HepG2 (cell line): ENCODE results near the gene GGCT. TPM values are rescaled to one million over a fixed set of nuclear protein-coding genes. Genes with fewer than 3 reads are reported as not detected.

Experiments
- DNMT1 ChIP-seq: sonication (generic); formaldehyde crosslinking; IDR thresholded peaks from 2 replicates; pipeline ENCODE4 v1.5.1; 2020; ENCODE audit warnings: mild to moderate bottlenecking, missing genetic modification reagents
- ERF ChIP-seq: IDR thresholded peaks from 2 replicates; pipeline ENCODE4 v1.6.1; 2018; ENCODE audit warnings: missing biosample characterization, missing genetic modification reagents
- GATA4 ChIP-seq: sonication (generic); IDR thresholded peaks from 2 replicates; pipeline ENCODE4 v1.6.1; 2016; ENCODE audit warnings: antibody characterized with exemption, low read depth, borderline replicate concordance
- GATAD1 ChIP-seq: IDR thresholded peaks from 2 replicates; pipeline ENCODE4 v1.6.1; 2016; ENCODE audit warnings: missing genetic modification reagents, missing compliant biosample characterization
- GPBP1L1 ChIP-seq: sonication (generic); formaldehyde crosslinking; IDR thresholded peaks from 2 replicates; pipeline ENCODE4 v1.5.0; 2020; ENCODE audit warnings: mild to moderate bottlenecking, missing genetic modification reagents
- HOXA5 ChIP-seq: sonication (generic); formaldehyde crosslinking; IDR thresholded peaks from 2 replicates; pipeline ENCODE4 v1.4.0; 2020; ENCODE audit warnings: missing genetic modification reagents
- HOXA9 ChIP-seq: sonication (generic); formaldehyde crosslinking; IDR thresholded peaks from 2 replicates; pipeline ENCODE4 v1.8.1; 2022; ENCODE audit warnings: missing genetic modification reagents, mild to moderate bottlenecking, moderate library complexity, borderline replicate concordance
- MTA1 ChIP-seq: sonication (generic); formaldehyde crosslinking; IDR thresholded peaks from 2 replicates; pipeline ENCODE4 v1.4.0; 2020; ENCODE audit warnings: missing genetic modification reagents, mild to moderate bottlenecking, borderline replicate concordance
- MZF1 ChIP-seq: sonication (generic); formaldehyde crosslinking; IDR thresholded peaks from 2 replicates; pipeline ENCODE4 v1.8.1; 2023; ENCODE audit warnings: mild to moderate bottlenecking, missing genetic modification reagents, borderline replicate concordance
- PHF5A ChIP-seq: IDR thresholded peaks from one replicate; pipeline ENCODE4 v1.6.1; 2018; ENCODE audit warnings: low read depth, missing genetic modification reagents; ENCODE audit not compliant: unreplicated experiment
- PITX1 ChIP-seq: sonication (generic); formaldehyde crosslinking; IDR thresholded peaks from 2 replicates; pipeline ENCODE4 v1.5.1; 2020; ENCODE audit warnings: mild to moderate bottlenecking, missing genetic modification reagents
- RARA ChIP-seq: IDR thresholded peaks from 2 replicates; pipeline ENCODE4 v1.6.1; 2016; ENCODE audit warnings: missing genetic modification reagents, missing compliant biosample characterization
- SATB2 ChIP-seq: sonication (generic); formaldehyde crosslinking; IDR thresholded peaks from 2 replicates; pipeline ENCODE4 v1.5.0; 2020; ENCODE audit warnings: missing genetic modification reagents
- SKIL ChIP-seq: sonication (generic); formaldehyde crosslinking; IDR thresholded peaks from 2 replicates; pipeline ENCODE4 v1.8.0; 2022; ENCODE audit warnings: missing genetic modification reagents, mild to moderate bottlenecking, moderate library complexity, borderline replicate concordance
- SMC3 ChIP-seq: IDR thresholded peaks from 2 replicates; pipeline ENCODE4 v1.6.1; 2011; ENCODE audit warnings: low read length, improper control_type of control experiment
- TFDP2 ChIP-seq: sonication (generic); formaldehyde crosslinking; IDR thresholded peaks from 2 replicates; pipeline ENCODE4 v1.4.0; 2020; ENCODE audit warnings: missing genetic modification reagents
- THYN1 ChIP-seq: sonication (generic); formaldehyde crosslinking; IDR thresholded peaks from 2 replicates; pipeline ENCODE4 v1.8.1; 2023; ENCODE audit warnings: low read depth, mild to moderate bottlenecking, moderate library complexity, missing genetic modification reagents, borderline replicate concordance
- ZBTB46 ChIP-seq: sonication (generic); formaldehyde crosslinking; IDR thresholded peaks from 2 replicates; pipeline ENCODE4 v1.4.0; 2020; ENCODE audit warnings: mild to moderate bottlenecking, missing genetic modification reagents, borderline replicate concordance
- ZFP36L2 ChIP-seq: sonication (generic); formaldehyde crosslinking; IDR thresholded peaks from 2 replicates; pipeline ENCODE4 v1.4.0; 2020; ENCODE audit warnings: missing genetic modification reagents
- ZNF138 ChIP-seq: sonication (generic); formaldehyde crosslinking; IDR thresholded peaks from 2 replicates; pipeline ENCODE4 v1.5.0; 2020; ENCODE audit warnings: mild to moderate bottlenecking, low read depth, missing genetic modification reagents
- ZNF282 ChIP-seq: fragments of 450-650 bp; IDR thresholded peaks from 2 replicates; pipeline ENCODE4 v1.6.1; 2018; ENCODE audit not compliant: partially characterized antibody
- ZNF550 ChIP-seq: sonication (generic); formaldehyde crosslinking; IDR thresholded peaks from 2 replicates; pipeline ENCODE4 v1.4.0; 2020; ENCODE audit warnings: mild to moderate bottlenecking, missing genetic modification reagents, borderline replicate concordance
- ZNF569 ChIP-seq: sonication (generic); formaldehyde crosslinking; IDR thresholded peaks from 2 replicates; pipeline ENCODE4 v1.5.0; 2020; ENCODE audit warnings: mild to moderate bottlenecking, missing genetic modification reagents, moderate library complexity, borderline replicate concordance
- ZNF678 ChIP-seq: sonication (generic); formaldehyde crosslinking; IDR thresholded peaks from 2 replicates; pipeline ENCODE4 v1.4.0; 2020; ENCODE audit warnings: mild to moderate bottlenecking, missing genetic modification reagents
- polyA plus RNA-seq, 8 experiments: library from polyadenylated mRNA; depleted of rRNA in 3 of 8; stranded (reverse) in 7 of 8; unstranded in 1 of 8; fragments of >200 nt; fragmentation: Illumina TruSeq in 4 of 8; extraction: Trizol in 4 of 8; gene quantifications; 2 replicates each; pipeline versions ENCODE4 v1.2.1 to v1.2.3, GENCODE V29; 2011 to 2016; ENCODE audit warnings: low read depth in 4 of 8, missing spikeins in 1 of 8, mixed read lengths in 1 of 8; ENCODE audit not compliant: insufficient read depth in 1 of 8
- total RNA-seq, 5 experiments: library from RNA; depleted of rRNA; stranded (reverse); fragments of >200 nt; fragmentation: Illumina TruSeq; extraction: Trizol; gene quantifications; 2 replicates each; pipeline ENCODE4 v1.2.3, GENCODE V29; 2016; ENCODE audit warnings: low read depth in 1 of 5

Gene GGCT
- total and polyA plus RNA-seq, 2 of the 13 experiments (the other 11 are each of a cell fraction or from before 2014, with no cell fraction given) = 19.5 to 78.3 TPM

GRCh38 chr7:30478349-30479201, 26.1 kb downstream of the GGCT start, which contains the start of gene NOD1 (continued):
- TF ChIP-seq SKIL = no peak
- no peak for TF ChIP-seq RARA (CRISPR knock-in tag)
- no peak for TF ChIP-seq ZNF678 (CRISPR knock-in tag)
- no peak for TF ChIP-seq ZBTB46
- no peak for TF ChIP-seq PHF5A (CRISPR knock-in tag)
- TF ChIP-seq ZNF282 = no peak
- TF ChIP-seq ZFP36L2 (CRISPR knock-in tag) = no peak
- TF ChIP-seq PITX1 = no peak
- TF ChIP-seq THYN1 (CRISPR knock-in tag) = no peak
- TF ChIP-seq MTA1 (CRISPR knock-in tag) = peak; percentile 75; the same call in 1 of the 2 replicates
- no peak for TF ChIP-seq HOXA9 (CRISPR knock-in tag)
- TF ChIP-seq GATAD1 = peak; percentile 28; the same call in 1 of the 2 replicates
- no peak for TF ChIP-seq GPBP1L1 (CRISPR knock-in tag)
- TF ChIP-seq MZF1 (CRISPR knock-in tag) = no peak
- TF ChIP-seq ZNF550 = no peak
- no peak for TF ChIP-seq SATB2 (CRISPR knock-in tag)
- TF ChIP-seq GATA4 = no peak
- TF ChIP-seq HOXA5 (CRISPR knock-in tag) = no peak; the same call in 1 of the 2 replicates
- no peak for TF ChIP-seq ZNF569 (CRISPR knock-in tag)
- 0 out of 2 replicates have a peak, but pooled peaks have one; percentile 45 for TF ChIP-seq ERF (CRISPR knock-in tag)
- peak; percentile 82 for TF ChIP-seq ZNF138 (CRISPR knock-in tag)
- peak; percentile 44; the same call in 1 of the 2 replicates for TF ChIP-seq TFDP2 (CRISPR knock-in tag)
- peak; percentile 88; the same call in 1 of the 2 replicates for TF ChIP-seq DNMT1 (CRISPR knock-in tag)
- no peak for TF ChIP-seq SMC3
